LNCaP clone FGC (cell line): ENCODE data around the gene FMN1.
"Not testable (repeated sequence)": the region's sequence is repeated elsewhere in the genome, so short reads cannot be mapped to it uniquely, and the experiment has no call there.

Experiments used
- DNase-seq: peaks from one replicate; pipeline ENCODE4 v3.0.0-alpha.2; 2011; ENCODE audit warnings: low read depth
- H3K4me3 ChIP-seq: 2 replicates; pipeline ENCODE4 v1.5.1; 2011; ENCODE audit warnings: mild to moderate bottlenecking, low read depth, low read length, control low read depth
- TF ChIP-seq, protein P1 (sequence below): IDR thresholded peaks from 2 replicates; pipeline ENCODE4 v1.5.1; 2012; ENCODE audit warnings: mild to moderate bottlenecking; ENCODE audit not compliant: control insufficient read depth, insufficient read depth; ENCODE audit errors: extremely low read depth

The FMN1 gene

DNA sequence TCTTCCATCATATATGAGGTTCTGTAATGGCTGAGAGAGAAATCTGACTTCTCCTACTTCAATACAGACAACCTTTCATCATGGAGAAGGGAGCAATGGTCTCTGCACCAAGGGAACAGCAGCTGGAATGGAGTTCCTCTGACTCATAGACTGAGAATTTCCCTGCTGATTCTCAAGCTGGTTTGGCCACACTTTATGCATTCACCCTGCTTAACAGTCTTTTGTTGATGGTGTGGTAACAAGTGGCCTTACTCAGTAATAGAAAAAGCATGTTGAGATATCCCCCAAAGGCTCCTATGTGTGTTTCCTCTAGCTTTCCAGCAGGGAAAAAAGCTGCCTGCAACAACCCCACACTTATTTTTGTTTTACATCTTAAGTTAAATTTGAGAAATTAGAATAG lies 338.6 kb downstream of the FMN1 start:
- no peak overlapping the region for H3K4me3 ChIP-seq
- no peak for DNase-seq
- TF ChIP-seq, protein P1, sequence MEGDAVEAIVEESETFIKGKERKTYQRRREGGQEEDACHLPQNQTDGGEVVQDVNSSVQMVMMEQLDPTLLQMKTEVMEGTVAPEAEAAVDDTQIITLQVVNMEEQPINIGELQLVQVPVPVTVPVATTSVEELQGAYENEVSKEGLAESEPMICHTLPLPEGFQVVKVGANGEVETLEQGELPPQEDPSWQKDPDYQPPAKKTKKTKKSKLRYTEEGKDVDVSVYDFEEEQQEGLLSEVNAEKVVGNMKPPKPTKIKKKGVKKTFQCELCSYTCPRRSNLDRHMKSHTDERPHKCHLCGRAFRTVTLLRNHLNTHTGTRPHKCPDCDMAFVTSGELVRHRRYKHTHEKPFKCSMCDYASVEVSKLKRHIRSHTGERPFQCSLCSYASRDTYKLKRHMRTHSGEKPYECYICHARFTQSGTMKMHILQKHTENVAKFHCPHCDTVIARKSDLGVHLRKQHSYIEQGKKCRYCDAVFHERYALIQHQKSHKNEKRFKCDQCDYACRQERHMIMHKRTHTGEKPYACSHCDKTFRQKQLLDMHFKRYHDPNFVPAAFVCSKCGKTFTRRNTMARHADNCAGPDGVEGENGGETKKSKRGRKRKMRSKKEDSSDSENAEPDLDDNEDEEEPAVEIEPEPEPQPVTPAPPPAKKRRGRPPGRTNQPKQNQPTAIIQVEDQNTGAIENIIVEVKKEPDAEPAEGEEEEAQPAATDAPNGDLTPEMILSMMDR, result no peak

DNA sequence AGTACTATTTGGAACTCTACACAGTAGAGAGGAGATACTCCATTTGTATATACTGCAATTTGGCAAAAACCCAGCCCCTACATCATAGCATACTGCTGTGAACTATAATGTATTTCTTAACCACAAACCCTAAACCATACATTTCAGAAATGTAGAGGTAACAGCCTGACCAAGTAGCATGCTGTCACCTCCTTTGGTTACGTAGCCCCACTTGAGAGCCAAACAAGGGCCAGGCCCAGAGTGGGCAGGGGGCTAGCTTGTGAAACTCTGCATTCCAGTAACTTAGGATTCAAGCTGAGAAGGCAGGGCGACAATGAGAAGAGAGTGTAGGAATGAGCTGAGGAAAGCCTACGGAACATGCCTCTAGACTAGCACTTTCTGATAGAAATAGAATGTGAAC lies 340.9 kb downstream of the FMN1 start:
- TF ChIP-seq, protein P1, result no peak
- no peak for DNase-seq
- no peak overlapping the region for H3K4me3 ChIP-seq

DNA sequence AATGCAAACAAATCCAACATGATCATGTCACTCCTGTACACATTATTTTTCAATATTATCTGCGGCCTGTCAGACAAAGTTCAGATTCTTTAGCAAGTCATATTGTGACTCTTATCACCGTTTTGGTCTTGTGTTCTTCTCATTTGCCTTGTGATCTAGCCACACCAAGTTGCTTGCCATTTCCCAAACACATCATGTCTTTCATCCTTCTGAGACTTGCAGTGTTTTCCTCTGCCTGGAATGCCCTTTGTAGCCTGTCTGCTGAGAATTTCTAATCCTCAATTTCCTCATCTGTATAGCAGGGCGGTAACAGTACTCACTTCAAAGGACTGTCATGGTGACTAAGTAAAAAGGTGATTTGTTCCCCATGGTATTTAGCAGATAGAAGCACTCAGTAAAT lies 341.7 kb downstream of the FMN1 start:
- TF ChIP-seq, protein P1, result no peak
- DNase-seq, result no peak
- no peak overlapping the region for H3K4me3 ChIP-seq

DNA sequence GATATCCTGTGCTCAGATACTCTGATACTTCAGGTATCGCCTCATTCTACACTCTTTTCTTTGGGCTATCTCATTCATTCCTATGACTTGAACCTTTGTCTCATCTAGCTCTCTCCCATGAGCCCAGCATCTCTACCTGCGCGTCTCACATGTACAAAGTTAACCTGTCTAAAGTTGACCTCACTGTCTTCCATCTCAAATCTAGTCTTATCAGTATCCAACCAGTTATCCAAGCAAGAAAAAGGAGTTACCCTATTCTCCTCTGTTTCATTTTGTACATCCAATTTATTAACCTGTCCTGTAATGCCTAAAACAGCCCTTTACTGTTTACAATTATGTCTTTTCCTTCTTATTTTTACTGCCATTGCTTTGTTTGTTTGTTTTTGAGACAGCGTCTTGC lies 342.5 kb downstream of the FMN1 start:
- no peak for DNase-seq
- TF ChIP-seq, protein P1, result no peak
- no peak overlapping the region for H3K4me3 ChIP-seq

DNA sequence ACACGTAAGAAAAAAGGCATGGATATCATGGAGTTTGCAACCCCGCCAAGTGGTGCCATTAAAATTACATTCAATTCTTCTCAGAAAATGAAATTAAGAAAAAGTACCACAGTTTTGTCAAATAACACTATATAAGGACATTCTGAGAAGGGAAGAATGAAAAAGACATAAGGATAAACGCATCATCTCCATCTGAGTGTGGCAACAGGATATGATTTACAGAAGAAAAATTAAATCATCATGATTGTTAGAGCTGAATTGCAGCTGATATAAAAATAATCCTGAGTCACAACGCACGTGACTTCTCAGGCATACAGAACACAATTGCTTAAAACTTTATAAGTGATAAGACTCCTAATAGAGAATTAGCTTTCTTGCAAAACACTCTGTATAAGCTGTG lies 342.9 kb downstream of the FMN1 start:
- no peak overlapping the region for H3K4me3 ChIP-seq
- TF ChIP-seq, protein P1, result no peak
- DNase-seq, result no peak

DNA sequence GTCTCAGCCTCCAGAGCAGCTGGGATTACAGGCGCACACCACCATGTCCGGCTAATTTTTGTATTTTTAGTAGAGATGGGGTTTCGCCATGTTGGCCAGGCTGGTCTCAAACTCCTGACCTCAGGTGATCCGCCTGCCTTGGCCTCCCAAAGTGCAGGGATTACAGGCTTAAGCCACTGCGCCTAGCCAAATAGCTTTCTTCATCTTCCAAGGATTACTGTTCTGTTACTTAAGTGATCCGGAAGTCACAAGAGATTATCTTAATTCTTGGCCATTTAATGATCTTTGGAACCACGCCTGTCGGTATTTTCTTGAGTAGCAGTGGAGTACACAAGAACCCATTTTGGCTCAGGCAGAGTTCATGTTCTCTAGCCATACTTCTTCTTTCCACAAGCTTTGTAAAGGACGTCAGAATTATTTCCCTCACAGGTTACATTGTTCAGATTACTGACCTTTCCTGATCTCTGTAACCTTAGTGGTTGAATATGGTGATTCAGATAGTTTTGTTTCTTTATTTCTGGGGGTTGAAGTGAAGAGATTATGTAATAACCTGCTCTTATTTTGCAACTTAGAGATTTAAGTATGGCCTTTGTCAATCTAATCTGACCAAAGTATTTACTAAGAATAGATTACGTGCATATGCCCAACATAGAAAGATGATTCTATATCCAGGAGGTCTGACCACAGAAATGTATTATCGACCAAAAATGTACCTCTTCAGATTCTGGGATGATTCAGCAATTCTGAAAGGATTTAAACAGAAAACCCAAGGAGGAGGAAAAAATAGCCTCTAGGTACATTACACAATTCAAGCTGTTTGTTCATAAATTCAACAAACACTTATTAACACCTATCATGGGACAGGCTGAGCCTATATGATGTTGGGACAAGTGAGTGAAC lies 344.5 kb downstream of the FMN1 start:
- no peak for DNase-seq
- no peak overlapping the region for H3K4me3 ChIP-seq
- TF ChIP-seq, protein P1, result no peak

DNA sequence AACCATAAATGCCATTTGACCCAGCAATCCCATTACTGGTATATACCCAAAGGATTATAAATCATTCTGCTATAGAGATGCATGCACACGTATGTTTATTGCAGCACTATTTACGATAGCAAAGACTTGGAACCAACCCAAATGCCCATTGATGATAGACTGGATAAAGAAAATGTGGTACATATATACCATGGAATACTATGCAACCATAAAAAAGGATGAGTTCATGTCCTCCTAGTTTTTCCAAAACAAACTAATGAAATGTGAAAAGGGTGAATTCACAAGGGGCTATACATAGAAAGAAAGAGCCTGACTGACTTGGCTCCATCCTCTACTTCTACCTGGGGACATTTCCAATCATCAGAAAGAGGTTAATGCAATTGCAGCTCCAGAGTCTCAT lies 347.8 kb downstream of the FMN1 start:
- DNase-seq, H3K4me3 ChIP-seq: not testable (repeated sequence)
